Keratinocyte (primary cell): ENCODE measurements around the gene GFI1. TPM values are rescaled to one million over a fixed set of nuclear protein-coding genes. Genes with fewer than 3 reads are reported as not detected.
A peak's percentile ranks its signal among the peaks of the same experiment; 100 is the strongest.

Source experiments
- DNase-seq: peaks from one replicate; pipeline ENCODE4 v3.0.0-alpha.2; 2011; ENCODE audit warnings: low read depth, missing footprints, low spot score
- FAIRE-seq: peaks from 2 replicates; lab custom pipeline; 2011; peaks lifted over from hg19 to GRCh38; lab: Jason Lieb, UNC
- H2AFZ ChIP-seq: 2 replicates; pipeline ENCODE4 v1.6.0; 2012; ENCODE audit warnings: low read length, control low read depth, inconsistent platforms; ENCODE audit not compliant: control insufficient read depth
- H3K27ac ChIP-seq: 2 replicates; pipeline ENCODE4 v1.5.1; 2011; ENCODE audit warnings: low read length; ENCODE audit not compliant: control insufficient read depth, insufficient read depth
- H3K27me3 ChIP-seq: 3 replicates; pipeline ENCODE4 v1.6.0; 2011; ENCODE audit warnings: low read length; ENCODE audit not compliant: control insufficient read depth, insufficient read depth; ENCODE audit errors: extremely low read depth
- H3K36me3 ChIP-seq, 2 experiments: 2 replicates in 1 of 2; 3 replicates in 1 of 2; pipeline ENCODE4 v1.5.1; 2011; ENCODE audit warnings: low read length in 2 of 2, mild to moderate bottlenecking in 1 of 2; ENCODE audit not compliant: control insufficient read depth in 2 of 2, insufficient read depth in 2 of 2; ENCODE audit errors: extremely low read depth in 1 of 2
- H3K4me1 ChIP-seq: 3 replicates; pipeline ENCODE4 v1.5.1; 2011; ENCODE audit warnings: low read length; ENCODE audit not compliant: control insufficient read depth, insufficient read depth; ENCODE audit errors: extremely low read depth
- H3K4me2 ChIP-seq: 3 replicates; pipeline ENCODE4 v1.6.0; 2011; ENCODE audit warnings: low read depth, low read length; ENCODE audit not compliant: control insufficient read depth, insufficient read depth; ENCODE audit errors: extremely low read depth
- H3K4me3 ChIP-seq, 3 experiments: fragments of 200-600 bp in 1 of 3; sonication (generic) in 1 of 3; 2 replicates in 2 of 3; 3 replicates in 1 of 3; pipeline ENCODE4 v1.5.1; 2011 to 2016; ENCODE audit warnings: low read length in 3 of 3, mild to moderate bottlenecking in 3 of 3, control low read depth in 2 of 3, inconsistent platforms in 1 of 3, low read depth in 1 of 3, mixed read lengths in 1 of 3, mixed run types in 1 of 3, moderate library complexity in 1 of 3; ENCODE audit not compliant: control insufficient read depth in 2 of 3, insufficient read depth in 2 of 3; ENCODE audit errors: extremely low read depth in 1 of 3
- H3K79me2 ChIP-seq: 2 replicates; pipeline ENCODE4 v1.6.0; 2012; ENCODE audit warnings: low read length; ENCODE audit not compliant: control insufficient read depth, insufficient read depth
- H3K9ac ChIP-seq: 3 replicates; pipeline ENCODE4 v1.6.0; 2011; ENCODE audit warnings: low read length; ENCODE audit not compliant: control insufficient read depth, insufficient read depth; ENCODE audit errors: extremely low read depth
- H3K9me1 ChIP-seq: 3 replicates; pipeline ENCODE4 v1.6.0; 2011; ENCODE audit warnings: low read length; ENCODE audit not compliant: control insufficient read depth, insufficient read depth; ENCODE audit errors: extremely low read depth
- H3K9me3 ChIP-seq: 2 replicates; pipeline ENCODE4 v1.5.1; 2012; ENCODE audit warnings: low read depth, low read length; ENCODE audit not compliant: control insufficient read depth
- H4K20me1 ChIP-seq: 3 replicates; pipeline ENCODE4 v1.6.0; 2011; ENCODE audit warnings: low read length; ENCODE audit not compliant: control insufficient read depth, insufficient read depth; ENCODE audit errors: extremely low read depth
- CTCF ChIP-seq, 3 experiments: IDR thresholded peaks in 1 of 3; conservative IDR thresholded peaks in 1 of 3; optimal IDR thresholded peaks in 1 of 3; 2 replicates in 2 of 3; 3 replicates in 1 of 3; pipeline versions ENCODE3 to v1.5.1; 2011; ENCODE audit warnings: low read length in 3 of 3, mild to moderate bottlenecking in 3 of 3, moderate library complexity in 2 of 3, control low read depth in 1 of 3, inconsistent platforms in 1 of 3; ENCODE audit not compliant: insufficient read depth in 2 of 3; ENCODE audit errors: extremely low read depth in 1 of 3
- EZH2 ChIP-seq: IDR thresholded peaks from one replicate; pipeline ENCODE4 v1.6.1; 2012; ENCODE audit warnings: inconsistent platforms, mild to moderate bottlenecking, low read length, moderate library complexity
- dilution Hi-C: fragments of 300-500 bp; cut with MboI; formaldehyde crosslinking; loops from one replicate; pipeline ENCODE4 v1.7.0; 2020; ENCODE audit warnings: low sequenced_read_pairs; ENCODE audit not compliant: extremely low pct_ligation_motif_present
- polyA plus RNA-seq, 5 experiments: library from polyadenylated mRNA; depleted of rRNA in 3 of 5; stranded (reverse) in 3 of 5; stranded (forward) in 1 of 5; unstranded in 1 of 5; fragments of >200 nt; gene quantifications; 1 replicate in 1 of 5; 2 replicates in 3 of 5; 3 replicates in 1 of 5; pipeline versions ENCODE4 v1.2.1 to v1.2.3, GENCODE V29; 2011 to 2012; ENCODE audit warnings: missing spikeins in 2 of 5, low read depth in 1 of 5, low replicate concordance in 1 of 5

Gene GFI1
- polyA plus RNA-seq, 1 donor (not counting 4 experiments of a cell fraction or from before 2014, with no cell fraction given): 0.17 TPM

GRCh38 chr1:92485381-92486250, 1.1 kb downstream of the GFI1 start:
- Histone ChIP-seq H3K4me1 (peaks cover 31% of the 10 kb centered on the region), H3K9me1 (no peaks in the 10 kb centered on the region), H3K36me3 (no peaks in the 10 kb centered on the region), H2AFZ (no peak overlapping the region), H4K20me1 (peaks cover 24% of the 10 kb centered on the region), H3K4me2 (peak overlapping the region; percentile 77), H3K9me3 (no peaks in the 10 kb centered on the region), H3K4me3 (peak overlapping the region; percentile 27 to 67 (median 64)), H3K27ac (no peak overlapping the region), H3K27me3 (peaks cover 83% of the 10 kb centered on the region), H3K9ac (no peak overlapping the region), H3K79me2 (no peaks in the 10 kb centered on the region)
- DNase-seq: no peak
- TF ChIP-seq EZH2 (no peak), CTCF (optimal IDR thresholded peaks at IDR 0.05 in 1 of 3, IDR thresholded peaks at IDR 0.05 in 1 of 3, conservative IDR thresholded peaks at IDR 0.05 in 1 of 3; ENCODE audit: extremely low read depth in 1 of 3, insufficient read depth in 2 of 3, low read length in 3 of 3) (peak; percentile 31 to 56 (median 53))
- FAIRE-seq: no peak
- dilution Hi-C loops: no loop called here

GRCh38 chr1:92484472-92485380, 2.0 kb downstream of the GFI1 start:
- TF ChIP-seq CTCF (optimal IDR thresholded peaks at IDR 0.05 in 1 of 3, IDR thresholded peaks at IDR 0.05 in 1 of 3, conservative IDR thresholded peaks at IDR 0.05 in 1 of 3; ENCODE audit: extremely low read depth in 1 of 3, insufficient read depth in 2 of 3, low read length in 3 of 3): no peak
- peak; percentile 99 for TF ChIP-seq EZH2
- no peaks in the 10 kb centered on the region for H3K9me1 ChIP-seq
- H3K27me3 ChIP-seq: peaks cover 92% of the 10 kb centered on the region
- peaks cover 31% of the 10 kb centered on the region for H3K4me1 ChIP-seq
- H3K9ac ChIP-seq: no peak overlapping the region
- dilution Hi-C loops: no loop called here
- peaks cover 24% of the 10 kb centered on the region for H4K20me1 ChIP-seq
- no peaks in the 10 kb centered on the region for H3K9me3 ChIP-seq
- no peak overlapping the region for H3K27ac ChIP-seq
- no peaks in the 10 kb centered on the region for H3K79me2 ChIP-seq
- H3K36me3 ChIP-seq: no peaks in the 10 kb centered on the region
- peak overlapping the region; percentile 77 for H3K4me2 ChIP-seq
- FAIRE-seq: no peak
- DNase-seq: no peak
- peak overlapping the region in 2 of 3 experiments; percentile 64 to 67 for H3K4me3 ChIP-seq
- H2AFZ ChIP-seq: no peak overlapping the region
